Astrocyte (in vitro differentiated cells and primary cell): Measurements from ENCODE around the gene SLC25A33.

Source experiments
- CTCF ChIP-seq: IDR thresholded peaks from 2 replicates; pipeline ENCODE4 v1.5.1; 2011; ENCODE audit warnings: low read depth, mild to moderate bottlenecking, inconsistent platforms, low read length, moderate library complexity; ENCODE audit not compliant: insufficient read depth
- EZH2 ChIP-seq: IDR thresholded peaks from 2 replicates; pipeline ENCODE4 v1.6.1; 2012; ENCODE audit warnings: mild to moderate bottlenecking, low read length, inconsistent platforms; ENCODE audit not compliant: insufficient read depth

- TF ChIP-seq CTCF: no peak
- TF ChIP-seq EZH2: no peak
Observed at GRCh38 chr1:9633493-9633892, 94.2 kb downstream of the SLC25A33 start.
